Fibroblast of lung (primary cell): ENCODE results near the gene RAB27B. TPM values are rescaled to one million over a fixed set of nuclear protein-coding genes. Genes with fewer than 3 reads are reported as not detected.
"Not testable (repeated sequence)": the region's sequence is repeated elsewhere in the genome, so short reads cannot be mapped to it uniquely, and the experiment has no call there.

Source experiments
- DNase-seq, 2 donors: peaks; one replicate each; pipeline versions ENCODE4 v3.0.0 to v3.0.0-alpha.2; 2010; ENCODE audit warnings: low read depth in 2 of 2
- H2AFZ ChIP-seq: 2 replicates; pipeline ENCODE4 v1.5.1; 2012; ENCODE audit warnings: low read length, control low read depth, inconsistent platforms
- H3K27ac ChIP-seq: 2 replicates; pipeline ENCODE4 v1.5.1; 2011; ENCODE audit warnings: low read length, control low read depth; ENCODE audit not compliant: insufficient read depth
- H3K27me3 ChIP-seq: 2 replicates; pipeline ENCODE4 v1.5.1; 2011; ENCODE audit warnings: mild to moderate bottlenecking, low read length; ENCODE audit not compliant: control insufficient read depth, insufficient read depth
- H3K36me3 ChIP-seq: 2 replicates; pipeline ENCODE4 v1.5.1; 2011; ENCODE audit warnings: low read length; ENCODE audit not compliant: control insufficient read depth, insufficient read depth
- H3K4me1 ChIP-seq: 2 replicates; pipeline ENCODE4 v1.5.1; 2011; ENCODE audit warnings: low read length; ENCODE audit not compliant: control insufficient read depth, insufficient read depth; ENCODE audit errors: extremely low read depth
- H3K4me2 ChIP-seq: 2 replicates; pipeline ENCODE4 v1.5.1; 2011; ENCODE audit warnings: low read length, control low read depth; ENCODE audit not compliant: insufficient read depth; ENCODE audit errors: extremely low read depth
- H3K4me3 ChIP-seq, 4 experiments: fragments of 200-600 bp in 1 of 4; sonication (generic) in 1 of 4; replicated peaks in 1 of 4; 2 replicates each; pipeline ENCODE4 v1.5.1; 2011 to 2016; ENCODE audit warnings: low read length in 4 of 4, low read depth in 3 of 4, mild to moderate bottlenecking in 3 of 4, control low read depth in 2 of 4, inconsistent platforms in 1 of 4, mixed read lengths in 1 of 4; ENCODE audit not compliant: insufficient read depth in 1 of 4; ENCODE audit errors: control extremely low read depth in 1 of 4
- H3K79me2 ChIP-seq: 2 replicates; pipeline ENCODE4 v1.5.1; 2012; ENCODE audit warnings: mild to moderate bottlenecking, low read length, inconsistent platforms; ENCODE audit not compliant: control insufficient read depth, insufficient read depth
- H3K9ac ChIP-seq: 2 replicates; pipeline ENCODE4 v1.5.1; 2011; ENCODE audit warnings: mild to moderate bottlenecking, low read length, control low read depth; ENCODE audit not compliant: insufficient read depth
- H3K9me3 ChIP-seq: 2 replicates; pipeline ENCODE4 v1.5.1; 2012; ENCODE audit warnings: low read depth, low read length; ENCODE audit not compliant: control insufficient read depth, insufficient read depth
- H4K20me1 ChIP-seq: 2 replicates; pipeline ENCODE4 v1.5.1; 2011; ENCODE audit warnings: low read length; ENCODE audit not compliant: control insufficient read depth, insufficient read depth; ENCODE audit errors: extremely low read depth
- EZH2 ChIP-seq: IDR thresholded peaks from 2 replicates; pipeline ENCODE4 v1.5.1; 2012; ENCODE audit warnings: low read length, control low read depth, mild to moderate bottlenecking; ENCODE audit errors: missing control alignments
- polyA plus RNA-seq, 2 donors: library from polyadenylated mRNA; depleted of rRNA in 1 of 2; stranded (reverse) in 1 of 2; unstranded in 1 of 2; fragments of >200 nt; gene quantifications; 2 replicates each; pipeline ENCODE4 v1.2.1, GENCODE V29; 2011 to 2012; ENCODE audit warnings: missing spikeins in 1 of 2
- total RNA-seq: library from RNA; depleted of rRNA; stranded (reverse); fragments of >200 nt; gene quantifications from 2 replicates; pipeline ENCODE4 v1.2.1, GENCODE V29; 2014
- TF ChIP-seq, protein P1 (sequence below), 2 donors: IDR thresholded peaks in 1 of 2; conservative IDR thresholded peaks in 1 of 2; 1 replicate in 1 of 2; 2 replicates in 1 of 2; pipeline ENCODE4 v1.5.1; 2011 to 2012; ENCODE audit warnings: low read length in 2 of 2, control low read depth in 1 of 2, inconsistent platforms in 1 of 2, low read depth in 1 of 2, mild to moderate bottlenecking in 1 of 2

Gene RAB27B
- total and polyA plus RNA-seq, 2 donors (not counting 1 experiment from before 2014, with no cell fraction given): 0.92 to 0.99 TPM

GRCh38 chr18:54852780-54853675 lies 24.8 kb downstream of the RAB27B start:
- Histone ChIP-seq H3K4me1 (no peaks in the 10 kb centered on the region), H3K9ac (no peak overlapping the region), H4K20me1 (no peaks in the 10 kb centered on the region), H3K4me3 (no peak overlapping the region), H2AFZ (no peak overlapping the region), H3K27ac (no peak overlapping the region), H3K4me2 (no peak overlapping the region), H3K79me2 (no peaks in the 10 kb centered on the region), H3K9me3 (no peaks in the 10 kb centered on the region), H3K36me3 (no peaks in the 10 kb centered on the region), H3K27me3 (no peaks in the 10 kb centered on the region)
- no peak for TF ChIP-seq EZH2
- TF ChIP-seq, protein P1, sequence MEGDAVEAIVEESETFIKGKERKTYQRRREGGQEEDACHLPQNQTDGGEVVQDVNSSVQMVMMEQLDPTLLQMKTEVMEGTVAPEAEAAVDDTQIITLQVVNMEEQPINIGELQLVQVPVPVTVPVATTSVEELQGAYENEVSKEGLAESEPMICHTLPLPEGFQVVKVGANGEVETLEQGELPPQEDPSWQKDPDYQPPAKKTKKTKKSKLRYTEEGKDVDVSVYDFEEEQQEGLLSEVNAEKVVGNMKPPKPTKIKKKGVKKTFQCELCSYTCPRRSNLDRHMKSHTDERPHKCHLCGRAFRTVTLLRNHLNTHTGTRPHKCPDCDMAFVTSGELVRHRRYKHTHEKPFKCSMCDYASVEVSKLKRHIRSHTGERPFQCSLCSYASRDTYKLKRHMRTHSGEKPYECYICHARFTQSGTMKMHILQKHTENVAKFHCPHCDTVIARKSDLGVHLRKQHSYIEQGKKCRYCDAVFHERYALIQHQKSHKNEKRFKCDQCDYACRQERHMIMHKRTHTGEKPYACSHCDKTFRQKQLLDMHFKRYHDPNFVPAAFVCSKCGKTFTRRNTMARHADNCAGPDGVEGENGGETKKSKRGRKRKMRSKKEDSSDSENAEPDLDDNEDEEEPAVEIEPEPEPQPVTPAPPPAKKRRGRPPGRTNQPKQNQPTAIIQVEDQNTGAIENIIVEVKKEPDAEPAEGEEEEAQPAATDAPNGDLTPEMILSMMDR (conservative IDR thresholded peaks at IDR 0.05 in 1 of 2, IDR thresholded peaks at IDR 0.05 in 1 of 2; ENCODE audit: low read depth in 1 of 2, low read length in 2 of 2): no peak
- peak in 1 of 2 donors; percentile 23 for DNase-seq

DNA sequence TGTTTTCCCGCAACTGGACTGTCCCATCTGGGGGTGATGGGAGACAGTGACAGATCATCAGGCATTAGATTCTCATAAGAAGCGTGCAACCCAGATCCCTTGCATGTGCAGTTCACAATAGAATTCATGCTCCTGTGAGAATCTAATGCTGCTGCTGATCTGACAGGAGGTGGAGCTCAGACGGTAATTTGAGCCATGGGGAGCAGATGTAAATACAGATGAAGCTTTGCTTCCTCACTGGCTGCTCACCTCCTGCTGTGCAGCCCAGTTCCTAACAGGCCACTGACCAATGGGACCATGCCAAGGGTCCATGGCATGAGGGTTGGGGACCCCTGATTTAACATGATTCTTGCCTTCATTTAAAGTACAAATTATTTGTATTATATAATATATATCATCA lies 26.8 kb downstream of the RAB27B start:
- not testable (repeated sequence) for H3K4me2 ChIP-seq, H3K9ac ChIP-seq, H3K79me2 ChIP-seq, H3K27me3 ChIP-seq, H3K4me3 ChIP-seq, H3K36me3 ChIP-seq, H3K9me3 ChIP-seq, H3K27ac ChIP-seq, DNase-seq, H4K20me1 ChIP-seq, H3K4me1 ChIP-seq, H2AFZ ChIP-seq

DNA sequence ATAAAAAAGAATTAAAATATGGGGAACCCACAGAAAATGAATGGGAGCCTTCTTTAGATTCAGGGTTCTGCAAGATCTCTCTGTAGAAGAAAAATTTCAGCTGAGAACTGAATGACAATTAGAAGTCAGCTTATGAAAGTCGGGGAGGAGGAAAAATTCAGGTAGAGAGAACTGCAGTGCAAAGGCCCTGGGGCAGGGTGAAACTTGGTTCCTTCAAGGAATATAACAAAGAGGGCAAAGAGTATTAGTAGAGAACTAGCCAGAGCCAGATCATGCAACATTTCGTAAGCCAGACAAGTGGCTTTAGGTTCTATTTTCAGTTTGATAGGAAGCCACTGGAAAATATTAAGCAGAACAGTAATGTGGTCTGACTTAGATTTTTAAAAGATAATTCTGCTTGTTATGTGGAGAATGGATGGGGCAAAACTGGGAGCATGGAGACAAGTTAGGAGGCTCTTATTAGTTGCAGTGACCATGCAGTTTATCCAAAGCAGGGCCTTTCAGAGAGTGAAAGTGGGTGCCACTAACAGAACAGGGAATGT lies 27.9 kb downstream of the RAB27B start:
- no peaks in the 10 kb centered on the region for H3K36me3 ChIP-seq
- H3K9me3 ChIP-seq: no peaks in the 10 kb centered on the region
- no peak overlapping the region for H2AFZ ChIP-seq
- H3K79me2 ChIP-seq: no peaks in the 10 kb centered on the region
- H3K4me3 ChIP-seq: no peak overlapping the region
- no peak overlapping the region for H3K9ac ChIP-seq
- no peaks in the 10 kb centered on the region for H3K4me1 ChIP-seq
- no peak overlapping the region for H3K4me2 ChIP-seq
- DNase-seq: no peak
- no peaks in the 10 kb centered on the region for H3K27me3 ChIP-seq
- no peaks in the 10 kb centered on the region for H4K20me1 ChIP-seq
- no peak overlapping the region for H3K27ac ChIP-seq
- TF ChIP-seq EZH2: no peak
- TF ChIP-seq, protein P1 (conservative IDR thresholded peaks at IDR 0.05 in 1 of 2, IDR thresholded peaks at IDR 0.05 in 1 of 2; ENCODE audit: low read depth in 1 of 2, low read length in 2 of 2): no peak
